Body of pancreas (tissue), 4 donors: ENCODE measurements around the gene PREX1.

Source experiments
- CTCF ChIP-seq, 7 experiments: fragments of 450-650 bp in 4 of 7; fragments of 200-600 bp in 3 of 7; sonication (generic) in 3 of 7; IDR thresholded peaks; one replicate each; pipeline ENCODE4 v1.5.1; 2016 to 2019; ENCODE audit warnings: antibody characterized with exemption in 7 of 7
- POLR2A ChIP-seq, 3 donors: fragments of 450-650 bp; IDR thresholded peaks; one replicate each; pipeline ENCODE4 v1.6.1; 2016; ENCODE audit warnings: antibody characterized with exemption in 3 of 3, mild to moderate bottlenecking in 2 of 3

- TF ChIP-seq CTCF (IDR thresholded peaks at IDR 0.05) (no peak), POLR2A (IDR thresholded peaks at IDR 0.05) (no peak)
Measured at GRCh38 chr20:48651271-48651670, 176.5 kb downstream of the PREX1 start.
